Measurements from ENCODE around the gene ATP9B.

Gene ATP9B

GRCh38 chr18:79378536-79379250, 309.5 kb downstream of the ATP9B start:
- peak; percentile 67 to 76 (median 74) for DNase-seq (ENCODE audit: low read depth in 4 of 4, low spot score in 1 of 4)

GRCh38 chr18:79379251-79379905, 310.2 kb downstream of the ATP9B start:
- no peak for DNase-seq (ENCODE audit: low read depth in 4 of 4, low spot score in 1 of 4)

DNA sequence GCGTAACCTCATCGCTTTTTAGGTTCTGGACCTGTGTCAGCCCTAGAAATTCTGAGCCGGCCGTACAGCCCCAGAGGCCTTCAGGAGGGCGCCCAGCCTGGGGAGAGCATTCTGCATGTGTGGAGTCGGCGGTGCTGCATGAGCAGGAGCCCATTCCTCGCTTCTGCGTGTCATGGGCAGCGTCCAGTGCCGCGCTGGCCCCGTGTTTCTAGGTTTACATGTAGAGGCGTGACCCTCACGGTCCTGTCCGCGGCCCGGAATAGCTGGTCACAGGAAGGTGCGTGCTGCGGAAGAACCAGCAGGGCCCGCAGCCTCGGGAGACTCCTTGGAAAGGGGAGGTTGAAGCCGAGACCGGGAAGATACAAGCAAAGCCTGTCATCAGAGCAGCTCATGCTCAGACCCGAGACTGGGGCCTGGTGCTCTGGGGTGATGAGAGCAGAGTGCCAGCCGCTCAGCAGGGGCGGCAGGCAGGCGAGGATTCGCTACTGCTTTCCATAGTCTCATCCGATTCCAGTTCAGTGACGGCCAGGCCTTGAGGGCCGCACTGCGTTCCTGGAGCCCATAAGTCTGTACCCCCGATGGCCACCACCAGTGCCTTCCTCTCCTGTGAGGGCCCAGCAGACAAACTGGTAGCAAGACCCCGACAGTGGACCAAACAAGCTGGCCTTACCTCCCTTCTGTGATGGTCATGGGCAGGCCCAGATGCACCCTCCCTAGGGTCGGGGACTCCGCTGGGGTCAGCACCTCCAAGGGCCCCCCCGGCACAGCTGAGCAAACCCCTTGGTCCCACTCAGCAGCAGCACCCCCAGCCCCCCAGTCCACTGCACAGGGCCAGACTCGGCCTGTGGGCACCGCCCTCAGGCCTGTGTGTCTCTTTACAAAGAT, 311.0 kb downstream of the ATP9B start:
- DNase-seq (ENCODE audit: low read depth in 4 of 4, low spot score in 1 of 4): no peak

GRCh38 chr18:79380816-79381806, 311.9 kb downstream of the ATP9B start:
- DNase-seq (ENCODE audit: low read depth in 4 of 4, low spot score in 1 of 4): peak in 2 of 4 experiments; percentile 58 to 62

- no peak for DNase-seq (ENCODE audit: low read depth in 4 of 4, low spot score in 1 of 4)
Measured at GRCh38 chr18:79381811-79382311, 312.7 kb downstream of the ATP9B start.

DNA sequence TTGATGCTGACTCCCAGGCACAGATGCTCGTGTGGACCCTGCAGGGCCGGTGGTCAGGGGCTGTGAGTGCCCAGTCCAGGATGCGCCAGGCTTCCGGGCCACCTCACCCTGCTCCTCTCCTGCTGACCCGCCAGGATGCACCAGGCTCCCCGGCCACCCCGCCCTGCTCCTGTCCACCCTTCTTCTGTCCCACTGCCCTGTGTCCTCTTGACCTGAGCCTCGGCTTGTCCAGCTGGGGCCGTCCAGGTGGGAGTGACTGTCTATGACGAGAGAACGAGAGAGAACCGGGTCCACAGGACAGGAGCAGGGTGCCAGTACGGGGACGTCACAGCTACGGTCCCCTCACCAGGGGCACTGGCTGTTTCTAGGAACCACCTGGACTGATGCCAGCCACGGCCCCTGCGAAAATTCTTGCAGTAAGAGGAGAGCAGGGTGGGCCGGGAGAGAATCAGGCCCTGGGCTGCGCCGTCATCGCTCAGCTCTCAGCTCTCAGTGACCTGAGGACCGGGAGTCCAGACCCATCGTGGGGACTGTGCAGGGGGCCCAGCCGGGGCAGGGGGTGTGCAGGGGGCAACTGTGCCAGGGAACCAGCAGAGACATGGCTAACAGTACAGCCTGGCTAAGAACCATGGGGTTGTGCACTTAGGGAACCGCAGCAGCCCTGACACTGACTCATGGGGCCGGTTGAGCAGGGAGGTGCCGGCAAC, 313.6 kb downstream of the ATP9B start:
- DNase-seq (ENCODE audit: low read depth in 4 of 4, low spot score in 1 of 4): no peak

- no peak for DNase-seq (ENCODE audit: low read depth in 4 of 4, low spot score in 1 of 4)
Measured at GRCh38 chr18:79383388-79384056, 314.3 kb downstream of the ATP9B start.

- no peak for DNase-seq (ENCODE audit: low read depth in 4 of 4, low spot score in 1 of 4)
Measured at GRCh38 chr18:79384151-79384807, 315.1 kb downstream of the ATP9B start.

- DNase-seq (ENCODE audit: low read depth in 4 of 4, low spot score in 1 of 4): no peak
Measured at GRCh38 chr18:79384834-79385233, 315.6 kb downstream of the ATP9B start.

GRCh38 chr18:79385326-79385707, 316.1 kb downstream of the ATP9B start:
- no peak for DNase-seq (ENCODE audit: low read depth in 4 of 4, low spot score in 1 of 4)

DNA sequence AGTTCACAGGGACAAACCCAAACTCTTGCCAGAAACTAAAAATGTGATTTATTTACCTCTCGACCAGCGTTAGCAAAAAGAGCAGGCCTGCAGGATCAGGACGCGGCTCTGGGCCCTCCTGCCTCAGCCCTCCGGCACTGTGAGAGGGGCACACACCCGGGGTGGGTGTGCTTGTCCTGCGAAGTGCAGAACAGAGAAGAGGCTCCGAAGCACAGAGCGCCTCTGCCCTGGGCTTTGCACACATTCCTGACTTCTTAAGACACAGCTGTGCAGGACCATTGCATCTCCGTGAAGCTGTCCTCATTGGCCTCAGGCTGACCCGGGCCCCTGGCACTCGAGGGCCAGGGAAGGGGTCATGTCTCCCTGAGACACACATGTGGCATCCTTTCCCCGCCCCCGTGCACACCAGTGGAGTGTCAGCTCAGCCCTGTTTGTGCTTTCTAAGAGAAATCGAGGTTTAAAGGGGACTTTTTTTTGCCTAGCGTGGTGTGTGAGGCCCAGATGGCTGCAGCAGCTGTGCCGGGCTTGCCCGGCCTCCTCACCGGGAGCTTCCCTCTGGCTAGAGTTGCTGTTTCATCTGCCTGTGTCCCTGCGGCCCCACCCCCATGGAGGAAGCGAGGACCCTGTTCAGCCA, 316.6 kb downstream of the ATP9B start:
- DNase-seq (ENCODE audit: low read depth in 4 of 4, low spot score in 1 of 4): no peak

DNA sequence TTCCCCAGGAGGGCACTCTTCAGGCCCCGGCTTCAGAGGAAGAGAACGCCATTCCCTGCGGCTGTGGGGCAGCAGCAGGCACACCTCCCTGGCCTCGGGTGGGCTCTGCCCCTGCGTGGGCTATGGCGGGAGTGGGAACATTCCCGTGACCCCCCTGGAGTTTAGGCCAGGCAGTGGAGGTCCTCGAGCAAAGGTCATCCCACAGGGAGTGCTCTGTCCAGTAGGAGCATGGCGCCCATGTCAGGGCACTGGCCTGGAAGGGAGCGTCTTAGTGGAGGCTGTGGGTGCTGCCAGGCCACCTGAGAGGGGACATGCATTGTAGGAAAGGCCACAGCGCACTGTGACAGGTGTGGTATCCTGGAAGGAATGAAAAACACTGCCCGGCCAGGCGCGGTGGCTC, 317.4 kb downstream of the ATP9B start:
- no peak for DNase-seq (ENCODE audit: low read depth in 4 of 4, low spot score in 1 of 4)

DNA sequence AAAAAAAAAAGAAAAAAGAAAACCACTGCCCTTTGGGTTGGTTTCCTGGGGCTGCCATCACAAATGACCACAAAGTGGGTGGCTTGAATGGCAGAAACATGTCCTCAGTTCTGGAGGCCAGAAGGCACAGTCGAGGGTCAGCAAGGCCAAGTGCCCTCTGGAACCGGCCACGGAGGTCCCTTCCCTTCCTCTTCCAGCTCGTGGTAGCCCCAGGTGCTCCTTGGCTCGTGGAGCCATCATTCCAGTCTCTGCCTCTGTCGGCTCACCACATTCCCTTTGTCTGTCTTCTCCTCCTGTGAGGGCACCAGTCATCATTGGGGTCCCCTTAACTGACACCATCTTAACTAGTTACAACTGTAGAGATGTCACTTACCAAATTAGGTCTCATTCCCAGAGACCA, 318.0 kb downstream of the ATP9B start:
- DNase-seq (ENCODE audit: low read depth in 4 of 4, low spot score in 1 of 4): no peak

DNA sequence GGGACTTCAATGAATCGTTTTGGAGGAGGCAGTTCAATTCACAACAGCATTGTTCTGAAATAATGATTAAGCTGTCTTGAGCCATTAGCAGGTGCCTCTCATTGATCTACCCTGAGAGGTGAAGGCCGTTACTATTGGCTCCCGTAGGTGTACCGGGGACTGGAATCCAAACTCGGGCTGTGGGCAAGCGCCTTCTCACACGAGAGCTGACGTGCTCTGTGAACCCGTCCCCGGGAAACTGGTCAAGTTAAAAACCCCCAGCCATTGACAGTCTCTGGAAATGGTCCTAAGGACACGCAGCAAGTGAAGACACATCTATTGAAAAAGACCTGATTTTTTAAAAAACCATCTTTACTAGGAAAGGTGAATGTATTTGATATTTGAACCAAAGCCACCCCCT, 318.4 kb downstream of the ATP9B start:
- no peak for DNase-seq (ENCODE audit: low read depth in 4 of 4, low spot score in 1 of 4)

- DNase-seq (ENCODE audit: low read depth in 4 of 4, low spot score in 1 of 4): no peak
Measured at GRCh38 chr18:79388043-79388442, 318.8 kb downstream of the ATP9B start.

GRCh38 chr18:79389689-79390088, 320.5 kb downstream of the ATP9B start:
- no peak for DNase-seq (ENCODE audit: low read depth in 4 of 4, low spot score in 1 of 4)

DNA sequence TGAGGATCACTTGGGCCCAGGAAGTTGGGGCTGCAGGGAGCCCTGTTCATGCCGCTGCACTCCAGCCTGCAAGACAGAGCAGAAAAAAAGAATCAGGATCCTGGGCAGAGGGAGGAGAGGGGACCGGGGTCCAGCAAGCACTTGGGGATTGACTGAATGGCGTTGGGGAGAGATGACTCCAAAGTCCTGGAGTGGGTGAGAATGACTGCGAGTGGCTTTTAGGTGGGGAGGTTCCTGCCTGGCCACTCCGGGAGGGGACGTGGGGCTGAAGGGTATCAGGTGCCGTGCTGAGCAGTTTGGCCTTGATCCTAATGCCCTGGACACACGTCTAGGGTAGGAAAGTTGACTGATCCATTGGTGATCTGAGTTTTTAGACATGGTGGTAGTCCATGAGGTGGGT, 323.0 kb downstream of the ATP9B start:
- DNase-seq (ENCODE audit: low read depth in 4 of 4, low spot score in 1 of 4): no peak

- DNase-seq (ENCODE audit: low read depth in 4 of 4, low spot score in 1 of 4): no peak
Measured at GRCh38 chr18:79393181-79393634, 324.0 kb downstream of the ATP9B start.

Measured in stimulated activated CD4-positive, alpha-beta T cell treated with anti-CD3 and anti-CD28 coated beads, Interleukin-1b, Interleukin-23, amount 100 ng/mL, for 24 hours (primary cell).